HepG2 (cell line): ENCODE measurements around the gene PCBP4. TPM values are rescaled to one million over a fixed set of nuclear protein-coding genes. Genes with fewer than 3 reads are reported as not detected.
A peak's percentile ranks its signal among the peaks of the same experiment; 100 is the strongest.

ENCODE experiments used
- AKAP8 ChIP-seq: sonication (generic); formaldehyde crosslinking; IDR thresholded peaks from 2 replicates; pipeline ENCODE4 v1.5.1; 2020; ENCODE audit warnings: mild to moderate bottlenecking, missing genetic modification reagents
- CREBL2 ChIP-seq: sonication (generic); formaldehyde crosslinking; IDR thresholded peaks from 2 replicates; pipeline ENCODE4 v1.8.1; 2023; ENCODE audit warnings: missing genetic modification reagents, mild to moderate bottlenecking, borderline replicate concordance
- CTCF ChIP-seq: sonication (generic); formaldehyde crosslinking; IDR thresholded peaks from 2 replicates; pipeline ENCODE4 v1.5.0; 2020; ENCODE audit warnings: mild to moderate bottlenecking, missing genetic modification reagents, moderate library complexity
- HES4 ChIP-seq: sonication (generic); formaldehyde crosslinking; IDR thresholded peaks from 2 replicates; pipeline ENCODE4 v1.9.0; 2021; ENCODE audit warnings: mild to moderate bottlenecking, missing genetic modification reagents, borderline replicate concordance
- HNF4A ChIP-seq: sonication (generic); formaldehyde crosslinking; IDR thresholded peaks from 2 replicates; pipeline ENCODE4 v1.4.0; 2020; ENCODE audit warnings: missing genetic modification reagents
- HNRNPLL ChIP-seq: fragments of 200-400 bp; formaldehyde crosslinking; IDR thresholded peaks from 2 replicates; pipeline ENCODE4 v1.6.1; 2017; ENCODE audit warnings: mild to moderate bottlenecking, low read depth, low read length; ENCODE audit not compliant: poor library complexity, severe bottlenecking
- IRF1 ChIP-seq: sonication (generic); formaldehyde crosslinking; IDR thresholded peaks from 2 replicates; pipeline ENCODE4 v1.4.0; 2020; ENCODE audit warnings: low read depth, mild to moderate bottlenecking, missing genetic modification reagents
- LCORL ChIP-seq, 2 experiments: fragments of 450-650 bp in 1 of 2; sonication (generic) in 1 of 2; formaldehyde crosslinking in 1 of 2; IDR thresholded peaks; 2 replicates each; pipeline versions ENCODE4 v1.5.0 to v1.6.1; 2017 to 2020; ENCODE audit warnings: antibody characterized with exemption in 1 of 2, missing genetic modification reagents in 1 of 2
- MED1 ChIP-seq: sonication (generic); formaldehyde crosslinking; IDR thresholded peaks from 2 replicates; pipeline ENCODE4 v1.4.0; 2020; ENCODE audit warnings: missing genetic modification reagents
- MLLT10 ChIP-seq: sonication (generic); formaldehyde crosslinking; IDR thresholded peaks from 2 replicates; pipeline ENCODE4 v1.4.0; 2020; ENCODE audit warnings: missing genetic modification reagents
- MNT ChIP-seq: fragments of 450-650 bp; IDR thresholded peaks from 2 replicates; pipeline ENCODE4 v1.6.1; 2016
- NFYB ChIP-seq: sonication (generic); formaldehyde crosslinking; IDR thresholded peaks from 2 replicates; pipeline ENCODE4 v1.4.0; 2020; ENCODE audit warnings: missing genetic modification reagents
- NPAS2 ChIP-seq: sonication (generic); formaldehyde crosslinking; IDR thresholded peaks from 2 replicates; pipeline ENCODE4 v1.8.0; 2022; ENCODE audit warnings: mild to moderate bottlenecking, missing genetic modification reagents, borderline replicate concordance
- PHB2 ChIP-seq: fragments of 450-650 bp; IDR thresholded peaks from 2 replicates; pipeline ENCODE4 v1.6.1; 2018; ENCODE audit not compliant: partially characterized antibody
- PITX1 ChIP-seq: sonication (generic); formaldehyde crosslinking; IDR thresholded peaks from 2 replicates; pipeline ENCODE4 v1.5.1; 2020; ENCODE audit warnings: mild to moderate bottlenecking, missing genetic modification reagents
- RFXAP ChIP-seq: sonication (generic); formaldehyde crosslinking; IDR thresholded peaks from 2 replicates; pipeline ENCODE4 v1.4.0; 2020; ENCODE audit warnings: missing genetic modification reagents, borderline replicate concordance
- TAF1 ChIP-seq: sonication (generic); formaldehyde crosslinking; IDR thresholded peaks from 2 replicates; pipeline ENCODE4 v1.4.0; 2020; ENCODE audit warnings: missing genetic modification reagents
- TP53 ChIP-seq: sonication (generic); formaldehyde crosslinking; conservative IDR thresholded peaks from 2 replicates; pipeline ENCODE4 v1.4.0; 2020; ENCODE audit warnings: missing genetic modification reagents
- ZNF703 ChIP-seq: sonication (generic); formaldehyde crosslinking; IDR thresholded peaks from 2 replicates; pipeline ENCODE4 v1.5.1; 2020; ENCODE audit warnings: missing genetic modification reagents, mild to moderate bottlenecking, moderate library complexity, borderline replicate concordance
- ZNF768 ChIP-seq: sonication (generic); formaldehyde crosslinking; IDR thresholded peaks from 2 replicates; pipeline ENCODE4 v1.4.0; 2020; ENCODE audit warnings: missing genetic modification reagents
- ZUFSP ChIP-seq: sonication (generic); formaldehyde crosslinking; IDR thresholded peaks from 2 replicates; pipeline ENCODE4 v1.9.0; 2021; ENCODE audit warnings: missing genetic modification reagents, mild to moderate bottlenecking, borderline replicate concordance
- polyA plus RNA-seq, 8 experiments: library from polyadenylated mRNA; depleted of rRNA in 3 of 8; stranded (reverse) in 7 of 8; unstranded in 1 of 8; fragments of >200 nt; fragmentation: Illumina TruSeq in 4 of 8; extraction: Trizol in 4 of 8; gene quantifications; 2 replicates each; pipeline versions ENCODE4 v1.2.1 to v1.2.3, GENCODE V29; 2011 to 2016; ENCODE audit warnings: low read depth in 4 of 8, missing spikeins in 1 of 8, mixed read lengths in 1 of 8; ENCODE audit not compliant: insufficient read depth in 1 of 8
- total RNA-seq, 5 experiments: library from RNA; depleted of rRNA; stranded (reverse); fragments of >200 nt; fragmentation: Illumina TruSeq; extraction: Trizol; gene quantifications; 2 replicates each; pipeline ENCODE4 v1.2.3, GENCODE V29; 2016; ENCODE audit warnings: low read depth in 1 of 5
- TF ChIP-seq, protein P1 (sequence below): sonication (generic); formaldehyde crosslinking; IDR thresholded peaks from 2 replicates; pipeline ENCODE4 v1.8.1; 2023; ENCODE audit warnings: mild to moderate bottlenecking, inconsistent platforms, moderate library complexity, missing genetic modification reagents, borderline replicate concordance

Gene PCBP4
- total and polyA plus RNA-seq, 2 of the 13 experiments (the other 11 are each of a cell fraction or from before 2014, with no cell fraction given) = 36.8 to 51.3 TPM

- TF ChIP-seq MED1 (CRISPR knock-in tag) (no peak), CREBL2 (CRISPR knock-in tag) (no peak), IRF1 (CRISPR knock-in tag) (no peak), LCORL (IDR thresholded peaks at IDR 0.05) (no peak), LCORL (CRISPR knock-in tag; IDR thresholded peaks at IDR 0.05) (peak; percentile 28; the same call in 1 of the 2 replicates), ZNF768 (CRISPR knock-in tag) (peak; percentile 90), NPAS2 (CRISPR knock-in tag) (no peak), MNT (no peak), HES4 (no peak), TAF1 (no peak), NFYB (no peak), HNRNPLL (no peak), CTCF (CRISPR knock-in tag) (0 out of 2 replicates have a peak, but pooled peaks have one; percentile 2), AKAP8 (0 out of 2 replicates have a peak, but pooled peaks have one; percentile 65), TP53 (CRISPR knock-in tag) (no peak), ZUFSP (CRISPR knock-in tag) (no peak), ZNF703 (CRISPR knock-in tag) (no peak), PHB2 (no peak), RFXAP (CRISPR knock-in tag) (no peak), PITX1 (CRISPR knock-in tag) (no peak), MLLT10 (CRISPR knock-in tag) (no peak), HNF4A (CRISPR knock-in tag) (peak; percentile 77)
- TF ChIP-seq, protein P1, sequence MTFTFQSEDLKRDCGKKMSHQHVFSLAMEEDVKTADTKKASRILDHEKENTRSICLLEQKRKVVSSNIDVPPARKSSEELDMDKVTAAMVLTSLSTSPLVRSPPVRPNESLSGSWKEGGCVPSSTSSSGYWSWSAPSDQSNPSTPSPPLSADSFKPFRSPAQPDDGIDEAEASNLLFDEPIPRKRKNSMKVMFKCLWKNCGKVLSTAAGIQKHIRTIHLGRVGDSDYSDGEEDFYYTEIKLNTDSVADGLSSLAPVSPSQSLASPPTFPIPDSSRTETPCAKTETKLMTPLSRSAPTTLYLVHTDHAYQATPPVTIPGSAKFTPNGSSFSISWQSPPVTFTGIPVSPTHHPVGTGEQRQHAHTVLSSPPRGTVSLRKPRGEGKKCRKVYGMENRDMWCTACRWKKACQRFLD (CRISPR knock-in tag) = no peak
These were observed 19.0 kb upstream of the PCBP4 start (continued) for GRCh38 chr3:51986010-51986947.
